ENCODE data around the gene SEPTIN8. TPM values are rescaled to one million over a fixed set of nuclear protein-coding genes. Genes with fewer than 3 reads are reported as not detected.

SEPTIN8 gene
- total RNA-seq, 1 experiment from 2014 or later: 48.5 TPM

GRCh38 chr5:132760601-132761317, 16.3 kb downstream of the SEPTIN8 start:
- H3K9me3 Mint-ChIP-seq (ENCODE audit: low read depth, unreplicated experiment): no peaks in the 10 kb centered on the region
- no TSS peak for BruUV-seq (replicated peaks)
- no peak for DNase-seq
- intact Hi-C loops (cut with micrococcal nuclease; ENCODE audit: unreplicated experiment): no loop called here
- H3K4me3 Mint-ChIP-seq (ENCODE audit: low read depth, unreplicated experiment): no peak overlapping the region
- H3K27ac Mint-ChIP-seq (ENCODE audit: unreplicated experiment): no peak overlapping the region
- H3K36me3 Mint-ChIP-seq (ENCODE audit: insufficient read depth, unreplicated experiment): peaks cover 5% of the 10 kb centered on the region
- H3K4me1 Mint-ChIP-seq (ENCODE audit: low read depth, unreplicated experiment): no peaks in the 10 kb centered on the region
- CTCF ChIA-PET: no interaction called here
- no peaks in the 10 kb centered on the region for H3K27me3 Mint-ChIP-seq (ENCODE audit: unreplicated experiment)
- TF ChIP-seq CTCF (IDR thresholded peaks at IDR 0.05; ENCODE audit: unreplicated experiment): no peak

GRCh38 chr5:132760049-132760420, 17.0 kb downstream of the SEPTIN8 start:
- no peak for TF ChIP-seq CTCF (IDR thresholded peaks at IDR 0.05; ENCODE audit: unreplicated experiment)
- intact Hi-C loops (cut with micrococcal nuclease; ENCODE audit: unreplicated experiment): no loop called here
- DNase-seq: no peak
- Mint-ChIP-seq H3K36me3 (ENCODE audit: insufficient read depth, unreplicated experiment) (peaks cover 9% of the 10 kb centered on the region), H3K4me3 (ENCODE audit: low read depth, unreplicated experiment) (no peak overlapping the region), H3K27ac (ENCODE audit: unreplicated experiment) (no peak overlapping the region), H3K27me3 (ENCODE audit: unreplicated experiment) (no peaks in the 10 kb centered on the region), H3K9me3 (ENCODE audit: low read depth, unreplicated experiment) (no peaks in the 10 kb centered on the region), H3K4me1 (ENCODE audit: low read depth, unreplicated experiment) (no peaks in the 10 kb centered on the region)
- CTCF ChIA-PET: no interaction called here
- BruUV-seq (replicated peaks): no TSS peak

- DNase-seq: peak; percentile 17
- CTCF ChIA-PET: no interaction called here
- no peak for TF ChIP-seq CTCF (IDR thresholded peaks at IDR 0.05; ENCODE audit: unreplicated experiment)
- no peak overlapping the region for H3K4me3 Mint-ChIP-seq (ENCODE audit: low read depth, unreplicated experiment)
- no peaks in the 10 kb centered on the region for H3K27me3 Mint-ChIP-seq (ENCODE audit: unreplicated experiment)
- H3K36me3 Mint-ChIP-seq (ENCODE audit: insufficient read depth, unreplicated experiment): peaks cover 10% of the 10 kb centered on the region
- BruUV-seq (replicated peaks): no TSS peak
- H3K9me3 Mint-ChIP-seq (ENCODE audit: low read depth, unreplicated experiment): no peaks in the 10 kb centered on the region
- H3K4me1 Mint-ChIP-seq (ENCODE audit: low read depth, unreplicated experiment): no peaks in the 10 kb centered on the region
- no peak overlapping the region for H3K27ac Mint-ChIP-seq (ENCODE audit: unreplicated experiment)
- intact Hi-C loops (cut with micrococcal nuclease; ENCODE audit: unreplicated experiment): no loop called here
Measured at GRCh38 chr5:132759114-132760048, 17.7 kb downstream of the SEPTIN8 start.

GRCh38 chr5:132758451-132758850, 18.6 kb downstream of the SEPTIN8 start:
- intact Hi-C loops (cut with micrococcal nuclease; ENCODE audit: unreplicated experiment): no loop called here
- DNase-seq: no peak
- CTCF ChIA-PET: no interaction called here
- Mint-ChIP-seq H3K9me3 (ENCODE audit: low read depth, unreplicated experiment) (no peaks in the 10 kb centered on the region), H3K27me3 (ENCODE audit: unreplicated experiment) (no peaks in the 10 kb centered on the region), H3K36me3 (ENCODE audit: insufficient read depth, unreplicated experiment) (peaks cover 10% of the 10 kb centered on the region), H3K4me3 (ENCODE audit: low read depth, unreplicated experiment) (no peak overlapping the region), H3K4me1 (ENCODE audit: low read depth, unreplicated experiment) (no peaks in the 10 kb centered on the region), H3K27ac (ENCODE audit: unreplicated experiment) (no peak overlapping the region)
- no peak for TF ChIP-seq CTCF (IDR thresholded peaks at IDR 0.05; ENCODE audit: unreplicated experiment)
- BruUV-seq (replicated peaks): no TSS peak

Data from Calu3 (cell line).